Gastrocnemius medialis (tissue), 4 donors: ENCODE measurements around the gene FGF21. TPM values are rescaled to one million over a fixed set of nuclear protein-coding genes. Genes with fewer than 3 reads are reported as not detected.

ENCODE experiments used
- ATAC-seq, 2 donors: fragments of 150-250 bp; one replicate each; pipeline ENCODE4 v1.9.1; 2016
- DNase-seq, 2 donors: peaks; one replicate each; pipeline ENCODE4 v3.0.0-alpha.2; 2019
- H3K27ac ChIP-seq, 4 donors: fragments of 200-600 bp; sonication (generic); 1 replicate in 1 of 4; 2 replicates in 3 of 4; pipeline ENCODE4 v1.5.1; 2016 to 2018; ENCODE audit warnings: mild to moderate bottlenecking in 2 of 4, moderate library complexity in 1 of 4
- H3K27me3 ChIP-seq, 3 donors: fragments of 200-600 bp; sonication (generic) in 2 of 3; 1 replicate in 1 of 3; 2 replicates in 2 of 3; pipeline versions ENCODE4 v1.5.1 to v1.6.0; 2016 to 2019; ENCODE audit warnings: mild to moderate bottlenecking in 1 of 3, moderate library complexity in 1 of 3
- H3K36me3 ChIP-seq, 2 donors: fragments of 200-600 bp; sonication (generic) in 1 of 2; one replicate each; pipeline ENCODE4 v1.5.1; 2017 to 2018
- H3K4me1 ChIP-seq, 2 donors: fragments of 200-600 bp; sonication (generic) in 1 of 2; one replicate each; pipeline ENCODE4 v1.5.1; 2016 to 2017; ENCODE audit warnings: mild to moderate bottlenecking in 2 of 2
- H3K4me3 ChIP-seq, 4 donors: fragments of 200-600 bp; sonication (generic) in 3 of 4; 1 replicate in 1 of 4; 2 replicates in 3 of 4; pipeline ENCODE4 v1.5.1; 2016 to 2019; ENCODE audit warnings: mild to moderate bottlenecking in 2 of 4
- H3K9me3 ChIP-seq, 3 donors: fragments of 200-600 bp; sonication (generic) in 2 of 3; 1 replicate in 1 of 3; 2 replicates in 2 of 3; pipeline ENCODE4 v1.5.1; 2016 to 2019
- POLR2A ChIP-seq, 2 donors: fragments of 450-650 bp; IDR thresholded peaks; one replicate each; pipeline ENCODE4 v1.6.1; 2017; ENCODE audit warnings: antibody characterized with exemption in 2 of 2, mild to moderate bottlenecking in 2 of 2, moderate library complexity in 2 of 2
- in situ Hi-C, 4 donors: fragments of 200-750 bp; cut with MboI; loops; one replicate each; pipeline versions ENCODE4 v1.15.0 to v1.8.0; 2017; ENCODE audit warnings: low sequenced_read_pairs in 4 of 4
- intact Hi-C: fragments of 100-400 bp; cut with DNase I; formaldehyde crosslinking; loops from one replicate; pipeline ENCODE4 v1.15.1; 2023; ENCODE audit warnings: low total_unique reads
- total RNA-seq, 4 donors: library from RNA; depleted of rRNA; stranded (reverse); fragments of >200 nt; gene quantifications; one replicate each; pipeline versions ENCODE4 v1.1.0 to v1.2.3, GENCODE V29; 2016
- TF ChIP-seq, protein P1 (sequence below), 5 experiments: fragments of 450-650 bp in 3 of 5; fragments of 200-600 bp in 2 of 5; sonication (generic) in 2 of 5; IDR thresholded peaks in 4 of 5; conservative IDR thresholded peaks in 1 of 5; 1 replicate in 4 of 5; 2 replicates in 1 of 5; pipeline ENCODE4 v1.5.1; 2016 to 2019; ENCODE audit warnings: antibody characterized with exemption in 5 of 5, mild to moderate bottlenecking in 3 of 5, moderate library complexity in 3 of 5

Gene FGF21
- total RNA-seq, 4 donors from 2014 or later: not detected

GRCh38 chr19:48745208-48745995 lies 9.9 kb upstream of the FGF21 start:
- no peak overlapping the region for H3K4me3 ChIP-seq
- ATAC-seq: peak; percentile 73
- H3K36me3 ChIP-seq: no peaks in the 10 kb centered on the region
- H3K9me3 ChIP-seq: no peaks in the 10 kb centered on the region
- no peaks in the 10 kb centered on the region for H3K27me3 ChIP-seq
- peak; percentile 56 to 65 for DNase-seq
- TF ChIP-seq, protein P1, sequence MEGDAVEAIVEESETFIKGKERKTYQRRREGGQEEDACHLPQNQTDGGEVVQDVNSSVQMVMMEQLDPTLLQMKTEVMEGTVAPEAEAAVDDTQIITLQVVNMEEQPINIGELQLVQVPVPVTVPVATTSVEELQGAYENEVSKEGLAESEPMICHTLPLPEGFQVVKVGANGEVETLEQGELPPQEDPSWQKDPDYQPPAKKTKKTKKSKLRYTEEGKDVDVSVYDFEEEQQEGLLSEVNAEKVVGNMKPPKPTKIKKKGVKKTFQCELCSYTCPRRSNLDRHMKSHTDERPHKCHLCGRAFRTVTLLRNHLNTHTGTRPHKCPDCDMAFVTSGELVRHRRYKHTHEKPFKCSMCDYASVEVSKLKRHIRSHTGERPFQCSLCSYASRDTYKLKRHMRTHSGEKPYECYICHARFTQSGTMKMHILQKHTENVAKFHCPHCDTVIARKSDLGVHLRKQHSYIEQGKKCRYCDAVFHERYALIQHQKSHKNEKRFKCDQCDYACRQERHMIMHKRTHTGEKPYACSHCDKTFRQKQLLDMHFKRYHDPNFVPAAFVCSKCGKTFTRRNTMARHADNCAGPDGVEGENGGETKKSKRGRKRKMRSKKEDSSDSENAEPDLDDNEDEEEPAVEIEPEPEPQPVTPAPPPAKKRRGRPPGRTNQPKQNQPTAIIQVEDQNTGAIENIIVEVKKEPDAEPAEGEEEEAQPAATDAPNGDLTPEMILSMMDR (IDR thresholded peaks at IDR 0.05 in 4 of 5, conservative IDR thresholded peaks at IDR 0.05 in 1 of 5): no peak
- no peak for TF ChIP-seq POLR2A (IDR thresholded peaks at IDR 0.05)
- H3K4me1 ChIP-seq: peaks cover 4 to 7% of the 10 kb centered on the region in 2 donors
- in situ Hi-C loops (loop anchor here in 2 of 4 donors (10.0 to 25.0 kb wide), 2 partner anchors 101 to 108 kb away; partner anchors contain the start of genes CA11 (in 2 of the 2) and DBP (in 1 of the 2)), intact Hi-C loops (no loop called here)
- H3K27ac ChIP-seq: peak overlapping the region in 3 of 4 donors; percentile 24 to 79 (median 34)

DNA sequence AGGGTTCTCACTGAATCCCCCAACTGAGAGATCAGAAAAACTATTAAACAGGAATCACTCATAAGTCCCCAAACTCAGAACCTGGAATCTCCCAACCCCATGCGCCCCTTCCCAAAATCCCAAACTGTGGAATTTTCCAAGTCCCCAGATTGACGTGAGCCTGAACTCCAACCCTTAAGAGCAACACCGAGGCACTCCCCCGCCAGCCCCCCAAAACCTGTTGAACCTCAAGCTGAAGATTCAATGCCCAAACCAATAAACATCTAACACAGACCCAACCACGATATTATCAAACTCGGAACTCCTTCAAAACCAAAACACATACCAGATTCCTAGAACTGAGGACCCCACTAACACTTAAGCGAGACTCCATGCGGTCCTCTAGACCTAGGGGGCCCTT lies 9.2 kb upstream of the FGF21 start:
- no peaks in the 10 kb centered on the region for H3K27me3 ChIP-seq

GRCh38 chr19:48746738-48747575 lies 8.4 kb upstream of the FGF21 start, which contains the start of gene IZUMO1:
IZUMO1 (minus strand) TSS chr19:48746909; CDS start chr19:48745859, 1,050 bp downstream.
- in situ Hi-C loops: loop anchor here in 2 of 4 donors (10.0 to 25.0 kb wide), 2 partner anchors 102 to 110 kb away; partner anchors contain the start of genes CA11 (in 2 of the 2) and DBP (in 1 of the 2)
- Histone ChIP-seq H3K4me3 (peak within 1 kb of the TSS; percentile 41 to 56 (median 48)), H3K4me1 (peaks cover 4 to 5% of the 10 kb centered on the region in 2 donors), H3K27me3 (no peaks in the 10 kb centered on the region), H3K36me3 (no peaks in the 10 kb centered on the region), H3K9me3 (no peaks in the 10 kb centered on the region), H3K27ac (peak within 1 kb of the TSS; percentile 73 to 82 (median 80))
- DNase-seq: peak; percentile 68 to 77
- ATAC-seq: peak; percentile 87 to 95
- TF ChIP-seq POLR2A (IDR thresholded peaks at IDR 0.05): peak in 1 of 2 donors; percentile 53
- TF ChIP-seq, protein P1 (IDR thresholded peaks at IDR 0.05 in 4 of 5, conservative IDR thresholded peaks at IDR 0.05 in 1 of 5): no peak
- intact Hi-C loops: no loop called here

More for the DNA sequence above, 9.2 kb upstream of the FGF21 start:
- no peak overlapping the region for H3K4me3 ChIP-seq
- peaks cover 4 to 5% of the 10 kb centered on the region in 2 donors for H3K4me1 ChIP-seq
- H3K27ac ChIP-seq: peak overlapping the region; percentile 73 to 82 (median 80)
- H3K36me3 ChIP-seq: no peaks in the 10 kb centered on the region
- H3K9me3 ChIP-seq: no peaks in the 10 kb centered on the region
- ATAC-seq (no peak), DNase-seq (no peak)
- in situ Hi-C loops (loop anchor here in 2 of 4 donors (10.0 to 25.0 kb wide), 2 partner anchors 101 to 109 kb away; partner anchors contain the start of genes CA11 (in 2 of the 2) and DBP (in 1 of the 2)), intact Hi-C loops (no loop called here)
- no peak for TF ChIP-seq POLR2A (IDR thresholded peaks at IDR 0.05)
- TF ChIP-seq, protein P1 (IDR thresholded peaks at IDR 0.05 in 4 of 5, conservative IDR thresholded peaks at IDR 0.05 in 1 of 5): no peak

DNA sequence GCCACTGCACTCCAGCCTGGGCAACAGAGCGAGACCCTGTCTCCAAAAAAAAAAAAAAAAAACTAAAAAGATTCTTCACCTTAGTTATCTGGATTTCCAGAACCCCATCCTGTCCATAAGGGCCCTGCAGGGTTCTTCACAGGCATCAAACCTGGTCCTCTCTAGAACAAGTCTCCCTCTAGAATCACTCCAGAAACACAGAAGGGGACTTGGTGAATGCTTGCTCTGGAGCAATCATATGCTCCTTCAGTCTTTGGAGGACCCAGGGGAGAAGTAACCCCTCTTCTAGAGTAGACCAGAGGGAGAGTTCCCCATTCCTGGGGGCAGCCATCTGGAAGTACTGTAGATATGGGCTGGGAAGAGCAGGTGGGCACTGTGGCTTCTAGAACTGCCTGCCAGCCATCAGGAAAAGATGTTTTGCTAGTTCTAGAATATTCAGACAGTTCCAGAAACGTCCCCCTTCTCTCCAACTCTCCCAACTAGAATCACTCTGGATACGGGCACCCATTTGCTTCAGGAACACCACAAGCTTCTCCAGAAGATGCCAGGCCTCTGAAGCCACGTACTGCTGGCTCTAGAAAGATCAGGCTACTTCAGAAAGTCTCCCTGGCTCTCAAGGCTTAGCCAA lies 5.6 kb upstream of the FGF21 start:
- in situ Hi-C loops: loop anchor here in 2 of 4 donors (10.0 to 25.0 kb wide), 2 partner anchors 105 to 112 kb away; partner anchors contain the start of genes CA11 (in 2 of the 2) and DBP (in 1 of the 2)
- ATAC-seq (no peak), DNase-seq (no peak)
- TF ChIP-seq, protein P1 (IDR thresholded peaks at IDR 0.05 in 4 of 5, conservative IDR thresholded peaks at IDR 0.05 in 1 of 5): no peak
- TF ChIP-seq POLR2A (IDR thresholded peaks at IDR 0.05): no peak
- Histone ChIP-seq H3K9me3 (no peaks in the 10 kb centered on the region), H3K36me3 (no peaks in the 10 kb centered on the region), H3K27ac (peak overlapping the region in 1 of 4 donors; percentile 1), H3K27me3 (no peaks in the 10 kb centered on the region), H3K4me3 (no peak overlapping the region), H3K4me1 (peaks cover 4 to 12% of the 10 kb centered on the region in 2 donors)
- intact Hi-C loops: no loop called here
